ENCODE measurements around the gene ZNF74. TPM values are rescaled to one million over a fixed set of nuclear protein-coding genes. Genes with fewer than 3 reads are reported as not detected.

Gene ZNF74
- total and polyA plus RNA-seq, 10 donors = 3.4 to 11.7 (median 6.6) TPM

DNA sequence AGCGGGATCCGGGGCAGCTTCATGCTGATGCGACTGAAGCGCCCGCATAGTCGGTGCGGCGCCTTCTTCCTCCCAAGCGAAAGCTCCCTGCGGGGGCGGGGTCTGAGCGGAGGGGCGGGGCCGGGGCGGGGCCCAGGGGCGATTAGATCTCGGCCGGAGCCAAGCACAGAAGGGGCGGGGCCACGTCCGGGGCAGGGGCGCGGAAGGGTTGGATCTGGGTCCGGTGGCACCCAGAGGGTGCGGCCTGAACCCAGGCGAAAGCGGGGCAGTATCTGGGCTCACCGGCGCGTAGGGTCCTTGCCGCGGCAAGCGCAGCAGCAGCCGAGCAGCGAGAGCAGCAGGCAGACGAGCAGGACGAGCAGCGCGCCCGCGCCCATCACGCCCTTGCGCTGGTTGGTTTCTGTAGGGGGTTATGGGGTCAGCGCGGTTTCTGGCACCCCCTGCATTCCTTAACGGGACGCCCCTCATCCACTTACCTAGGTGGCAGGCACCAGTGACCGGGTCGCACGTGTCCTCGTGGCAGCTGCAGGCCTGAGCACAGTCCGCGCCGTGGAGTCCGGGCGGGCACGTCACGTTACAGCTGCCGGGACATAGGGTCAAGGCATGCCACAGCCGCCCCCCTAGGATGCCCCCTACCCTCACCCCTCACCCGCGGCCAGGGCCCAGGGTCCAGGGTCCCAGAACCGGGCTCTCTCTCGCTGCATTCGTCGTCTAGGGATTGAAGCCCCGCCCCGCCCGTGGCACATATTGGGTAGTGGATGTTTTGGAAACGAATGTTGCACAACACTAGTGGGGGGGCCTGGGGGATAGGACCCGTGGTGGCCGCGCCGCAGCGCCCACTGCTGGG lies 35.5 kb downstream of the ZNF74 start:
- H3K4me1 ChIP-seq = peaks cover 34 to 75% (median 51%) of the 10 kb centered on the region in 6 donors
- peaks cover 0 to 48% (median 0%) of the 10 kb centered on the region in 6 donors for H3K36me3 ChIP-seq
- intact Hi-C loops (cut with DNase I; ENCODE audit: low total_unique reads) = no loop called here
- H3K27me3 ChIP-seq (replicated peaks in 1 of 7) = peaks cover 3 to 100% (median 65%) of the 10 kb centered on the region in 7 donors
- peak; percentile 96 for DNase-seq
- H3K9me3 ChIP-seq = no peaks in the 10 kb centered on the region
- TF ChIP-seq, protein P1, sequence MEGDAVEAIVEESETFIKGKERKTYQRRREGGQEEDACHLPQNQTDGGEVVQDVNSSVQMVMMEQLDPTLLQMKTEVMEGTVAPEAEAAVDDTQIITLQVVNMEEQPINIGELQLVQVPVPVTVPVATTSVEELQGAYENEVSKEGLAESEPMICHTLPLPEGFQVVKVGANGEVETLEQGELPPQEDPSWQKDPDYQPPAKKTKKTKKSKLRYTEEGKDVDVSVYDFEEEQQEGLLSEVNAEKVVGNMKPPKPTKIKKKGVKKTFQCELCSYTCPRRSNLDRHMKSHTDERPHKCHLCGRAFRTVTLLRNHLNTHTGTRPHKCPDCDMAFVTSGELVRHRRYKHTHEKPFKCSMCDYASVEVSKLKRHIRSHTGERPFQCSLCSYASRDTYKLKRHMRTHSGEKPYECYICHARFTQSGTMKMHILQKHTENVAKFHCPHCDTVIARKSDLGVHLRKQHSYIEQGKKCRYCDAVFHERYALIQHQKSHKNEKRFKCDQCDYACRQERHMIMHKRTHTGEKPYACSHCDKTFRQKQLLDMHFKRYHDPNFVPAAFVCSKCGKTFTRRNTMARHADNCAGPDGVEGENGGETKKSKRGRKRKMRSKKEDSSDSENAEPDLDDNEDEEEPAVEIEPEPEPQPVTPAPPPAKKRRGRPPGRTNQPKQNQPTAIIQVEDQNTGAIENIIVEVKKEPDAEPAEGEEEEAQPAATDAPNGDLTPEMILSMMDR (IDR thresholded peaks at IDR 0.05 in 8 of 11, conservative IDR thresholded peaks at IDR 0.05 in 3 of 11) = peak in 1 of 11 experiments; percentile 4
- TF ChIP-seq POLR2A (IDR thresholded peaks at IDR 0.05) (no peak), POLR2AphosphoS5 (IDR thresholded peaks at IDR 0.05) (peak in 2 of 3 donors; percentile 16 to 59)
- peak overlapping the region; percentile 45 to 83 (median 60) for H3K4me3 ChIP-seq
- peak overlapping the region in 3 of 8 donors; percentile 13 to 48 (median 28) for H3K27ac ChIP-seq
- 10 to 31% (median 16%) methylated on average over 15 to 75 of the region's 75 CpGs for WGBS, 5 donors

DNA sequence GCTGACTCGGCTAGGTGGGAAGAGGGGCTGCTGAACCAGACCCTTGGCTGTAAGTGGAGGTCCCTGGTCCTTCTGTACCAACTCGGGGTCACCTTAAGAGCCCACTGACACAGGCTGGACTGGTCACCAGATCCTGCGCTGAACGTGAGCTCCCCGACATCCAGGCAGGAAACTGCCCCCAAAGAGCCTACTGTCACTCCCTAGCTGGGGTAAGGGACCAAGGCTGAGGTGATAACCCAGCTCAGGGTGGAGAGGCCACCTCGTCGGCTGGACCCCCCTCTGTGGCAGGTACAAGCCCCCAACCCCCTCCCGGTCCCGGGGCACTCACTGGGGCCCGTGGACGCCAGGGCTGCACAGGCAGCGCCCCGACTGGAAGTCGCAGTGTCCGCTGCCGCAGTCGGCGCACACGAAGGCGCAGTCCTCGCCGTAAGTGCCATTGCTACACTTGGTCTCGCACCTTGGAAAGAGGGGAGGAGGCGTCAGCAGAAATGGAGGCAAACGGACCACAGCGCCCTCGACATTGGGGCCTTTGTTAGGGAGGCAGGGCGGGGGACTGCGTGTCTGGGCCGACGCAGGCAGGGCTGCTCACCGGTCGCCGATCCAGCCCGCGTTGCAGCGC lies 36.3 kb downstream of the ZNF74 start:
- WGBS, 5 donors = 24 to 49% (median 28%) methylated on average over 7 to 37 of the region's 37 CpGs
- H3K36me3 ChIP-seq = peaks cover 0 to 44% (median 0%) of the 10 kb centered on the region in 6 donors
- intact Hi-C loops (cut with DNase I; ENCODE audit: low total_unique reads) = no loop called here
- H3K4me1 ChIP-seq = peaks cover 30 to 75% (median 46%) of the 10 kb centered on the region in 6 donors
- peak; percentile 77 for DNase-seq
- H3K4me3 ChIP-seq = peak overlapping the region; percentile 20 to 83 (median 60)
- TF ChIP-seq, protein P1 (IDR thresholded peaks at IDR 0.05 in 8 of 11, conservative IDR thresholded peaks at IDR 0.05 in 3 of 11) = no peak
- TF ChIP-seq POLR2AphosphoS5 (IDR thresholded peaks at IDR 0.05) (no peak), POLR2A (IDR thresholded peaks at IDR 0.05) (no peak)
- peaks cover 3 to 100% (median 58%) of the 10 kb centered on the region in 7 donors for H3K27me3 ChIP-seq (replicated peaks in 1 of 7)
- no peaks in the 10 kb centered on the region for H3K9me3 ChIP-seq
- H3K27ac ChIP-seq = no peak overlapping the region

DNA sequence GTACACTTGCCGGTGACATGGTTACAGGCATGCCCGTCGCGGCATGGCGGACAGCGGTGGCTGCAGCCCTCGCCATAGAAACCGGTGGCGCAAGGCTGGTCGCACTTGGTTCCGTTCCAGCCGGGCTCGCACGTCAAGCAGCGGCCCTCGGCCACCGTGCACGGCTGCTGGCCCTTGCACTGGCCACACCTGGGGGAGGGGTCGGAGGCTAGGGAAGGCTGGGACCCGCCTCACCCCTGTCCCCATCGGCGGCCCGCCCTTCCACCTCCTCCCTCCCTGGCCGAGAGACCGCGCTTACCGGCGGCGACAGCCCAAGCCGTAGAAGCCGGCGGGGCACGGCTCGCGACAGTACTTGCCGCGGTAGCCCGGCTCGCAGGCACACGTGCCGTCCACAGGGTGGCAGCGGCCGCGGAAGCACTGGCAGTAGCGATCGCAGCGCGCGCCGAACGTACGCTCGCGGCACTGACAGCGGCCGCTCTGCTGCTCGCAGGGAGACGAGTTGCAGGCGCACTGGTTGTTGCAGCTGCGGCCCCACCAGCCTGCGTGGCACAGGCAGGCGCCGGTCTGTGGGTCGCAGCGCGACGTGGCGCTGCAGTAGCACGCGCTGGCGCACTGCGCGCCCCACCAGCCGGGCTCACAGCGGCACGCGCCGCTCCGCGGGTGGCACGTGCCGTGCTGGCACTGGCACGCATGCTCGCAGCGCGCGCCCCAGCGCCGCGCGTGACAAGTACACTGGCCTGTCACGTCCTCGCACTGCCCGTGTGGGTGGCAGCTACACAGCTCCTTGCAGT lies 37.0 kb downstream of the ZNF74 start:
- TF ChIP-seq POLR2AphosphoS5 (IDR thresholded peaks at IDR 0.05) (peak in 1 of 3 donors; percentile 61), POLR2A (IDR thresholded peaks at IDR 0.05) (no peak)
- TF ChIP-seq, protein P1 (IDR thresholded peaks at IDR 0.05 in 8 of 11, conservative IDR thresholded peaks at IDR 0.05 in 3 of 11) = peak in 5 of 11 experiments; percentile 28 to 42 (median 36)
- peaks cover 27 to 75% (median 41%) of the 10 kb centered on the region in 6 donors for H3K4me1 ChIP-seq
- peak overlapping the region; percentile 20 to 83 (median 60) for H3K4me3 ChIP-seq
- peaks cover 3 to 100% (median 58%) of the 10 kb centered on the region in 7 donors for H3K27me3 ChIP-seq (replicated peaks in 1 of 7)
- DNase-seq = peak; percentile 89
- peaks cover 0 to 39% (median 0%) of the 10 kb centered on the region in 6 donors for H3K36me3 ChIP-seq
- no peak overlapping the region for H3K27ac ChIP-seq
- no peaks in the 10 kb centered on the region for H3K9me3 ChIP-seq
- intact Hi-C loops (cut with DNase I; ENCODE audit: low total_unique reads) = no loop called here
- 8 to 15% (median 12%) methylated on average over 40 to 94 of the region's 94 CpGs for WGBS, 5 donors

Data from spleen (tissue), 11 donors.